Smooth muscle cell (in vitro differentiated cells): ENCODE measurements around the gene C22orf31. TPM values are rescaled to one million over a fixed set of nuclear protein-coding genes. Genes with fewer than 3 reads are reported as not detected.

Source experiments
- DNase-seq: peaks from one replicate; lab custom pipeline; 2025; ENCODE audit not compliant: unreplicated experiment; lab: John Stamatoyannopoulos, UW
- H2AFZ ChIP-seq: fragments of 200-600 bp; sonication (generic); 2 replicates; pipeline ENCODE4 v1.6.0; 2016; ENCODE audit warnings: antibody characterized with exemption, low read depth, mild to moderate bottlenecking
- H3F3A ChIP-seq: fragments of 200-600 bp; sonication (generic); 2 replicates; pipeline ENCODE4 v1.6.0; 2017; ENCODE audit warnings: antibody characterized with exemption, low read depth
- H3K27ac ChIP-seq: fragments of 200-600 bp; sonication (generic); 2 replicates; pipeline ENCODE4 v1.5.1; 2016; ENCODE audit warnings: low read depth, mild to moderate bottlenecking
- H3K27me3 ChIP-seq: fragments of 200-600 bp; sonication (generic); 2 replicates; pipeline ENCODE4 v1.6.1; 2016; ENCODE audit warnings: low read depth, mild to moderate bottlenecking
- H3K36me3 ChIP-seq: fragments of 200-600 bp; sonication (generic); 2 replicates; pipeline ENCODE4 v1.5.1; 2016; ENCODE audit warnings: low read depth
- H3K4me1 ChIP-seq: fragments of 200-600 bp; sonication (generic); 2 replicates; pipeline ENCODE4 v1.5.1; 2016; ENCODE audit warnings: low read depth
- H3K4me2 ChIP-seq: fragments of 200-600 bp; sonication (generic); 2 replicates; pipeline ENCODE4 v1.6.0; 2016; ENCODE audit warnings: mild to moderate bottlenecking
- H3K4me3 ChIP-seq: fragments of 200-600 bp; sonication (generic); 2 replicates; pipeline ENCODE4 v1.5.1; 2016; ENCODE audit warnings: mild to moderate bottlenecking
- H3K79me2 ChIP-seq: fragments of 200-600 bp; sonication (generic); 2 replicates; pipeline ENCODE4 v1.6.0; 2016; ENCODE audit warnings: low read depth, mild to moderate bottlenecking
- H3K9ac ChIP-seq: fragments of 200-600 bp; sonication (generic); 2 replicates; pipeline ENCODE4 v1.6.0; 2016; ENCODE audit warnings: low read depth
- H3K9me3 ChIP-seq: fragments of 200-600 bp; sonication (generic); replicated peaks from 2 replicates; pipeline ENCODE4 v1.5.1; 2016; ENCODE audit warnings: low read depth
- H4K20me1 ChIP-seq: fragments of 200-600 bp; sonication (generic); 2 replicates; pipeline ENCODE4 v1.6.0; 2016; ENCODE audit warnings: low read depth
- CTCF ChIP-seq: fragments of 200-600 bp; sonication (generic); IDR thresholded peaks from 2 replicates; pipeline ENCODE4 v1.5.1; 2017; ENCODE audit warnings: borderline replicate concordance, mild to moderate bottlenecking, antibody characterized with exemption; ENCODE audit not compliant: insufficient read depth, poor library complexity, severe bottlenecking
- WGBS: methylation state at CpG from one replicate; pipeline ENCODE4 v1.1.7; 2016; ENCODE audit warnings: low lambda C conversion rate; 5-methylcytosine and 5-hydroxymethylcytosine counted together
- polyA plus RNA-seq: library from polyadenylated mRNA; unstranded; fragments of >200 nt; fragmentation: Nextera tagmentation; extraction: Ambion mirVana; gene quantifications from 2 replicates; pipeline ENCODE4 v1.2.1, GENCODE V29; 2016
- total RNA-seq: library from RNA; depleted of rRNA; stranded (reverse); fragments of >200 nt; gene quantifications from 2 replicates; pipeline ENCODE4 v1.2.3, GENCODE V29; 2014

C22orf31 gene
- total and polyA plus RNA-seq, 2 experiments from 2014 or later, result not detected

- H3K79me2 ChIP-seq, result no peaks in the 10 kb centered on the region
- H4K20me1 ChIP-seq, result no peaks in the 10 kb centered on the region
- no peaks in the 10 kb centered on the region for H3K36me3 ChIP-seq
- peak overlapping the region; percentile 86 for H3K4me2 ChIP-seq
- H3K27me3 ChIP-seq, result no peaks in the 10 kb centered on the region
- H3K9ac ChIP-seq, result peak overlapping the region; percentile 92
- no peak overlapping the region for H2AFZ ChIP-seq
- H3K9me3 ChIP-seq, result no peaks in the 10 kb centered on the region
- 2% methylated on average over 18 of the region's 18 CpGs for WGBS
- peaks cover 20% of the 10 kb centered on the region for H3F3A ChIP-seq
- H3K4me3 ChIP-seq, result peak overlapping the region; percentile 50
- peak; percentile 9 for TF ChIP-seq CTCF
- H3K27ac ChIP-seq, result peak overlapping the region; percentile 96
- peaks cover 25% of the 10 kb centered on the region for H3K4me1 ChIP-seq
- peak; percentile 37 for DNase-seq
Measured at GRCh38 chr22:29031227-29032011, 30.2 kb downstream of the C22orf31 start.

- H3K4me2 ChIP-seq, result peak overlapping the region; percentile 86
- no peaks in the 10 kb centered on the region for H3K79me2 ChIP-seq
- H3K27ac ChIP-seq, result peak overlapping the region; percentile 96
- 4% methylated on average over 20 of the region's 32 CpGs for WGBS
- peak overlapping the region; percentile 50 for H3K4me3 ChIP-seq
- H3K9ac ChIP-seq, result peak overlapping the region; percentile 92
- peaks cover 25% of the 10 kb centered on the region for H3K4me1 ChIP-seq
- no peaks in the 10 kb centered on the region for H3K36me3 ChIP-seq
- H3F3A ChIP-seq, result peaks cover 20% of the 10 kb centered on the region
- no peak for TF ChIP-seq CTCF
- no peaks in the 10 kb centered on the region for H4K20me1 ChIP-seq
- peak; percentile 27 for DNase-seq
- H3K27me3 ChIP-seq, result no peaks in the 10 kb centered on the region
- H3K9me3 ChIP-seq, result no peaks in the 10 kb centered on the region
- no peak overlapping the region for H2AFZ ChIP-seq
Measured at GRCh38 chr22:29030618-29031226, 30.9 kb downstream of the C22orf31 start.

DNA sequence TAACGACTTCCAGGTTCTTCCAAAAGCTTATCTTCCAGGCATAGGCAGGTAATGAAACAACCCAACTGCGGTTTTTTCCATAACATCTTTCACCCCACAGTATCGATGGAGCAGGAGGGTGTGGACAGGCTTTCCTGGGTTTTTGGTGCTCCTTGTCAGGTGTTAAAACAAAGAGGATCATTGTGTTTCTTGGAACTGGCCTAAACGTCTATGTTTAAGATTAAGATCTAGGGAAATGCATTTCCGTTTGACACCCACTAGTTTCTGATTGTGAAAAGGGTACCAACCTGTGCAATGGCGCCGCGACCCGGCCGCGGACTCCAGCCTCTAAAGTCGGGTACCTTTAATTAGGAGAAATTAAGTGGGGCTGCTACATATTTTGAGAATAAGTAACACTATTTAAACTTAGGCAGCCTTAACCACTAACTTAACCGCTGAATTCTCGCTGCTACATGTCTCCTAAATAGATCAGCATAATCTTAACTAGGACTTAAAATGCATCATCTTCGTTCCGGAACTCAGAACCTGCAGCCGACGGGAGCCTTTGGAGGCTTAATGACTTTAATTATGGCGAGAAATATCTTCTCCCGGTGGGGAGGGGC, 31.5 kb downstream of the C22orf31 start:
- Histone ChIP-seq H3K27ac (peak overlapping the region; percentile 96), H2AFZ (no peak overlapping the region), H3K4me1 (peaks cover 25% of the 10 kb centered on the region), H3K9me3 (no peaks in the 10 kb centered on the region), H3K27me3 (no peaks in the 10 kb centered on the region), H3F3A (peaks cover 20% of the 10 kb centered on the region), H3K4me2 (peak overlapping the region; percentile 86), H3K79me2 (no peaks in the 10 kb centered on the region), H4K20me1 (no peaks in the 10 kb centered on the region), H3K4me3 (peak overlapping the region; percentile 50), H3K36me3 (no peaks in the 10 kb centered on the region), H3K9ac (peak overlapping the region; percentile 92)
- TF ChIP-seq CTCF, result no peak
- DNase-seq, result no peak
- WGBS, result 5% methylated on average over 20 of the region's 20 CpGs
